Dermis blood vessel endothelial cell (primary cell): ENCODE results near the gene EML4. TPM values are rescaled to one million over a fixed set of nuclear protein-coding genes. Genes with fewer than 3 reads are reported as not detected.
A peak's percentile ranks its signal among the peaks of the same experiment; 100 is the strongest.
"Not testable (repeated sequence)": the region's sequence is repeated elsewhere in the genome, so short reads cannot be mapped to it uniquely, and the experiment has no call there.

ENCODE experiments used
- DNase-seq: peaks from one replicate; pipeline ENCODE4 v3.0.0; 2010
- total RNA-seq: library from RNA; depleted of rRNA; stranded (reverse); fragments of >200 nt; gene quantifications from 2 replicates; pipeline ENCODE4 v1.2.3, GENCODE V29; 2014

EML4 gene
- total RNA-seq, 1 donor from 2014 or later: 21.6 TPM

DNA sequence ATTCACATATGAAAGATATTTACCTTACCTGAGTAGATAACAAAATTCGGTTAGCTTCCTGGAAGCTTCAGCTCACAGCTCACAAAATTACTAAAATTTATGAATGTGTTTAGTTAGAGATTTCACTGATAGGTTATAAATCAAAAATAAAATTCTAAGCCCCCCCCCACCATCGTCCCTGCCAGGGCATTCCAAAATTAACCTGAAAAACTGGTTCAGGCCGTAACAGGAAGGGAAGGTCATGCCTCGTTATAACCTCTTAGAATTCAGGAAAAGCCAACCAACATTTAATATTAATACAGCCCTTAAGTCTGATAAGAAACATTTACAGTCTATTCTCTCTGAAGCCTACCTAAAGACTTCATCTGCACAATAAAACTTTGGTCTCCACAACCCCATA, 143.0 kb downstream of the EML4 start:
- no peak for DNase-seq

GRCh38 chr2:42314892-42315468, 145.8 kb downstream of the EML4 start:
- DNase-seq: peak; percentile 35

GRCh38 chr2:42315844-42316470, 146.8 kb downstream of the EML4 start:
- no peak for DNase-seq

DNA sequence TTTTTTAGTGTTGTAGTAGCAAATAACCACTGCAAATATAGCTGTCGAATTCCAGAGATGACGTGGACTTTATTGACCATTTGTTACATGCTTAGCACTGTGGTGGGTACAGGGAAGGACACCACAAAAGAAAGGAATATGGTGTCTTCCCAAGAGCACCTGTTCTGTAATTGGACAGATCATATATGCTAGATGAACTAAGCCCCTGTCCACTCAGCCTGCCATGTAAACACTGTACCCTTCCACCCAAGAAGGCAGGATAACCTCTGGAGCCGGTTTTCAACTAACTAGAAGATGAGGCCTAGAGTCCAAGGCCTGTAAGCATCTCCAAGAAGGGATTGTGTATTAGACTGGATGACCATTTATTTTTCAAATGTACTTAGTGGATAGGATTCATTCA, 147.8 kb downstream of the EML4 start:
- DNase-seq: no peak

- no peak for DNase-seq
Measured at GRCh38 chr2:42317486-42317885, 148.3 kb downstream of the EML4 start.

DNA sequence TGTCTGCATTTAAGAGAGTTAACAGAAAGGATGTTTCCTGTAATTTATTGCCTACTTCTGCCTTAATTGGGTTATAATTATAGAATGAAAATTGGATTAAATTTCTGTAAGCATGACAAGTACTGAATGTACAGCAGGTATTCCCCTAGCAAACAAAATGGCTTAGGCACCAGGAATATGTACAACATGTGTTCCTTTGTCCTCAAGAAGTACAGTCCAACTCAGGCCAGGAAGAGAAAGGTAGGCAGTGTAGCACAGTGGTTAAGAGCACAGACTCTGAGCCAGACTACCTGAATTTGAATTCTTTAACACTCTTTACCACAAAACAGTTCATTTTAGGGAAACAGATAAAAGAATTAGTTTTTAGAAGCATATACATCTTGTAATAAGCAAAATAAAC, 148.8 kb downstream of the EML4 start:
- DNase-seq: no peak

DNA sequence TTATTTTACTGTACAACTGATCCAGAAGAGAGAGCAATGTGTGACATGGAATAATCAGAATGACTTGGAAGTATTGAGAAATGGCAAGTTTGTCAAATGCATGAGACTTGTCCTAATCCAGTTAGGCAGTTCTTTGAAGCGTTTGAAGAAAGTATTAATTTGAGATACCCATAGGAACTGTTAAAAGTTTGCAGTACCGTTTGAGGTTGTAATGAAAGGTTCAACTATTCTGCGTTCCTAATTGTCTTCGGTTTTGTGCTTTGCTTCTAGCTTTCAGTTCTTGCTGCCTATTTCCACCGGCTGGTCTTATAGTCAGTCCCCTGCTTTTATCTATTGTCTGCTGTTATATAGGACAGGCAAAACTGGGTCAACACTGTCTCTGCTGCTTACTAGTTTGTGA, 150.1 kb downstream of the EML4 start:
- DNase-seq: no peak

GRCh38 chr2:42321452-42322064, 152.4 kb downstream of the EML4 start:
- DNase-seq: no peak

DNA sequence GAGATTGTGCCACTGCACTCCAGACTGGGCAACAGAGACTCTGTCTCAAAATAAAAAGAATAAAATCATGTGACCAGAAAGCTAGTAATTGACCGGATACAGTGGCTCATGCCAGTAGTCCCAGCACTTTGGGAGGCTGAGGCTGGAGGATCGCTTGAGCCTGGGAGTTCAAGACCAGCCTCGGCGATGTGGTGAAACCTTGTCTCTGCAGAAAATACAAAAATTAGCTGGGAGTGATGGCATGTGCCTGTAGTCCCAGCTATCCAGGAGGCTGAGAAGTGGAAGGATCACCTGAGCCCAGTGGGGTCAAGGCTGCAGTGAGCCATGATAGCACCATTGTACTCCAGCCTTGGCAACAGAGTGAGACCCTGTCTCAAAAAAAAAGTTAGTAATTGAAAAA, 155.1 kb downstream of the EML4 start:
- DNase-seq: no peak

DNA sequence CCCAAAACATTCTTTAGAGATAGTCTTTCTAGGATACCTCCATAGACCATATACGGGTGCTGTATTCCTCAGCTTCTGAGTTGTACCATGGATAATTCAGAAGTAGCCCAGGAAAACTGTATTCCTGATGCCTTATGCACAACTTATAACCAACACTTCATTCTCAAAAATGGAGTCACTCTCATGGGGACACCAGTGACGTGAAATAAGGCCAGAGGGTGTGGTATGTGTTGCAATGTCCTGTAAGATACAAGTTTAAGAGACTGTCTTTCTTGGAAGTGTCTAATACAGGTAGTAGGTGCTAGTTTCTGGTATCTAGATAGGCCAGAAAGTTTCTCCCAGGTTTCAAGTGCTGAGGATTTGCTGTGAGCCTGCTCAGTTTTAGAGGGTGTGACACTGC, 155.8 kb downstream of the EML4 start:
- DNase-seq: no peak

DNA sequence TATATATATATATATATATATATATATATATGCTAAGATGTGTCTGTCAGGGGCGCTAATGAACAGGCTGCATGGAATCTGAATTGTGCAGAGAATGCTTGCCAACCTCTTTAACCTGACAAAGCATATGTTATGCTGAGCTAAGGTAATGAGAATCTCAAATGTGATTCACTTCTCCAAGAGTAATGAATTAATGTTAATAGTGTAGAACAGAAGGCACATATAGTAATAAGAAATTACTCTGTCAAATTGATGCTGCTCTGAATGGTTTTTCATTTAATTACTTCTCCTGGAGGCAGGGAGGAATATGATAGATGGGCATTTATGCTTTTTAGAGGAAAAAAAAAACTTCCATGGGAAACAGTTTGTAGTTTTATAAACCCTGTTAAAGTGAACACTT, 156.5 kb downstream of the EML4 start:
- DNase-seq: no peak

GRCh38 chr2:42327125-42327524, 158.0 kb downstream of the EML4 start:
- no peak for DNase-seq

GRCh38 chr2:42328148-42328833, 159.1 kb downstream of the EML4 start:
- peak; percentile 64 for DNase-seq

DNA sequence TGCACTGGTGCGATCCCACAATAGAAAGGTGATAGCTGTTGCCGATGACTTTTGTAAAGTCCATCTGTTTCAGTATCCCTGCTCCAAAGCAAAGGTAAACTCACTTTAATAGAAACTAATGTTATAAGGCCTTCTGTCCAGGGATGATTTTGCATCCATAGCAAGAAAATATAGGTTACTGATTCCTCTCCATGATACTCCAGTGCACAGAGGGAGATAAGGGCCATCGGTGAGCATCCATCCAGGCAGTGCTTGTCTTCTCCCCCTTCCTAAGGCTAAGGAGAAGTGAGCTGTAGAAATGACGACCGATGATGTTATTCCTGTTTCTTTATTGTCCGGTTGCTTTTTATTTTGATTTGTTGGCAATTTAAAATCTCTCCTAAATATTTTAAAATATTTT, 159.8 kb downstream of the EML4 start:
- no peak for DNase-seq

GRCh38 chr2:42329736-42330135, 160.6 kb downstream of the EML4 start:
- DNase-seq: no peak

GRCh38 chr2:42331569-42332284, 162.6 kb downstream of the EML4 start:
- no peak for DNase-seq

- no peak for DNase-seq
Measured at GRCh38 chr2:42332575-42332974, 163.4 kb downstream of the EML4 start.

DNA sequence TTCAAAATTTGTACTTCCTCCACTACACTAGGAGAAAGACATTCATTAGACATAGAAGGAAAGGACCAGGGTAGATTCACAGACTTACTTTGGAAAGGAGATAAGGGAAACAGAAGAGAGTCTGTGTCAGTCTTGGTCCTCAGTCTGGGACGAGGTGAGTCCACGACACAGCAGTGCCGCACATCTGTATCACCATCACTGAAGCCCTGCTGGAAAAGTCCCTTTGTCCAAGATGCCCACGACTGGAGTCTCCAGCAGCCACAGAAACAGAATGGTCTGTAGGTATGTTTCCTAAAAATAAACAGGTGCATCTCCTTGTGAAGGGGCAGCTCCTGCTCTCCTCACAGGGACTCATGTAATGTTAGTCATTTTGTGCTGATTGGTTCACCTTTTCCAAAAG, 164.4 kb downstream of the EML4 start:
- no peak for DNase-seq

GRCh38 chr2:42334220-42334619, 165.1 kb downstream of the EML4 start:
- no peak for DNase-seq

GRCh38 chr2:42334865-42335264, 165.7 kb downstream of the EML4 start:
- DNase-seq: not testable (repeated sequence)

DNA sequence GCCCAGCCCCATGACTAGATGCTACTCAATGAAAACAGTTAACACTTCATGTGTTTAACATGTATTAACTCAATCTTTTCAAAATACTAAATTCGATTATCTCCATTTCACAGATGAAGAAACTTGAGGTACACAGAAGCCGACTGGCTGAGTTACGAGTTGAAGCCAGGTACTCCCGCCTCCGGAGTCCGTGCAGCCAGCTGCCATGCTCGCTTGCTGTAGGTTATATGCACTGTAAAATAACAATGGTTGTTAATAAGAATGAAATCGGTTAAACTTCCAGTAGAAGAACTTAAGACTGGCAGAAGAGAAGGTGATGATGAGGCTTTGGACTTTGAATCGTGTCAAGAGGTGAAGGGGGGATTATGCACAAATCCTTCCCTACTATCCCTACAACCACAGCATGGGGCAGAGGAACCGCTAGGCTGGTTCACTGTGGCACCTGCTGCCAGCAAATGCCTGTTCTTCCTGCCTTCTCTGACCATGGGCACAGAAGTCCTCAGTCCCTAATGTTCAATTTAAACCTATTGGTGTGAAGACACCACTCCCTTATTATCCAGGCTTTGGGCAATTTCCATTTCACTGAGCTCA, 166.5 kb downstream of the EML4 start:
- DNase-seq: no peak

- DNase-seq: no peak
Measured at GRCh38 chr2:42336361-42336965, 167.3 kb downstream of the EML4 start.
